A549 treated with Hydrocortisone at 1 μM for 4 hours (cell line): ENCODE measurements around the gene SMC1B. TPM values are rescaled to one million over a fixed set of nuclear protein-coding genes. Genes with fewer than 3 reads are reported as not detected.

Source experiments
- total RNA-seq: library from RNA; stranded (reverse); fragments of 200-300 nt; extraction: Qiagen RNA extraction; gene quantifications from 5 replicates; pipeline ENCODE4 v1.2.3, GENCODE V29; 2022

Gene SMC1B, protein sequence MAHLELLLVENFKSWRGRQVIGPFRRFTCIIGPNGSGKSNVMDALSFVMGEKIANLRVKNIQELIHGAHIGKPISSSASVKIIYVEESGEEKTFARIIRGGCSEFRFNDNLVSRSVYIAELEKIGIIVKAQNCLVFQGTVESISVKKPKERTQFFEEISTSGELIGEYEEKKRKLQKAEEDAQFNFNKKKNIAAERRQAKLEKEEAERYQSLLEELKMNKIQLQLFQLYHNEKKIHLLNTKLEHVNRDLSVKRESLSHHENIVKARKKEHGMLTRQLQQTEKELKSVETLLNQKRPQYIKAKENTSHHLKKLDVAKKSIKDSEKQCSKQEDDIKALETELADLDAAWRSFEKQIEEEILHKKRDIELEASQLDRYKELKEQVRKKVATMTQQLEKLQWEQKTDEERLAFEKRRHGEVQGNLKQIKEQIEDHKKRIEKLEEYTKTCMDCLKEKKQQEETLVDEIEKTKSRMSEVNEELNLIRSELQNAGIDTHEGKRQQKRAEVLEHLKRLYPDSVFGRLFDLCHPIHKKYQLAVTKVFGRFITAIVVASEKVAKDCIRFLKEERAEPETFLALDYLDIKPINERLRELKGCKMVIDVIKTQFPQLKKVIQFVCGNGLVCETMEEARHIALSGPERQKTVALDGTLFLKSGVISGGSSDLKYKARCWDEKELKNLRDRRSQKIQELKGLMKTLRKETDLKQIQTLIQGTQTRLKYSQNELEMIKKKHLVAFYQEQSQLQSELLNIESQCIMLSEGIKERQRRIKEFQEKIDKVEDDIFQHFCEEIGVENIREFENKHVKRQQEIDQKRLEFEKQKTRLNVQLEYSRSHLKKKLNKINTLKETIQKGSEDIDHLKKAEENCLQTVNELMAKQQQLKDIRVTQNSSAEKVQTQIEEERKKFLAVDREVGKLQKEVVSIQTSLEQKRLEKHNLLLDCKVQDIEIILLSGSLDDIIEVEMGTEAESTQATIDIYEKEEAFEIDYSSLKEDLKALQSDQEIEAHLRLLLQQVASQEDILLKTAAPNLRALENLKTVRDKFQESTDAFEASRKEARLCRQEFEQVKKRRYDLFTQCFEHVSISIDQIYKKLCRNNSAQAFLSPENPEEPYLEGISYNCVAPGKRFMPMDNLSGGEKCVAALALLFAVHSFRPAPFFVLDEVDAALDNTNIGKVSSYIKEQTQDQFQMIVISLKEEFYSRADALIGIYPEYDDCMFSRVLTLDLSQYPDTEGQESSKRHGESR
- 0.02 to 0.03 TPM in 2 of 5 replicates, not detected in the others for total RNA-seq

DNA sequence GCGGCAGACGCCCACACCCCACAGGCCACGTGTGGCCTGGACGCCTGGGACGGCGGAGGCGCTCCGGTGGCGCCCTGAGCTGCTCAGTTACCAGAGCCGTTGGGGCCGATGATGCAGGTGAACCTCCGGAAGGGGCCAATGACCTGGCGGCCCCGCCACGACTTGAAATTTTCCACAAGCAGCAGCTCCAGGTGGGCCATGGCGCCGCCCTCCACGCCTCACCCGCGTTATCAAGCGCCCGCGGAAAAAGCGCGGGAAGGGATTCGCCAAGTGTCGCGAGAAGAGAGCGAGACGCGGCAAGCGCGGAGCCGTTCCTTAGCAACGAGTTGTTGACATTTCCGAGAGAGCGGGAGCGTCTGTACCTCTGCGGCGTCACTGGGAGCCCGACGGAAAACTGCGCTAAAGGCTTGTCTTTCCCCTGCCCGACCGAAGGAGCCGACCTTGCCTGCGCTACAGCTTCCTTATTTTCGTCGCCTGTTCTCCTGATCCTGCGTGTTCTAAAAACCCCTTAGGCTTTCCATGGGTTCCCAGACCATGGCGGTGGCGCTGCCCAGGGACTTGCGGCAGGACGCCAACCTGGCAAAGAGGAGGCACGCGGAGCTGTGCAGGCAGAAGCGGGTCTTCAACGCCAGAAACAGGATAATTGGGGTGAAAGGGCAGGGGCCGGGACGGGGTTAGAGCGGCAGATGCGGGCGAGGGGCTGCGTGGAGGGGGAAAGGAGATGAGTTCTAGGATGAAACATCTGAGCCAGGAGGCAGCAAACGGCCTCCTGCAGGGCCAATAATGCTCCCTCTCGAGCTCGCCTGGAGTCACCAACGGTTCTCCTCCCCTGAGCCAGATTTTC lies at the start of gene SMC1B, which contains the start of gene RIBC2:
Gene SMC1B (minus strand): TSS at position 232 of the 844 bp plus-strand sequence. CDS start 32 bp downstream, at position 200.
Gene RIBC2 (plus strand): TSS at position 326 of the 844 bp plus-strand sequence. CDS start 194 bp downstream, at position 520.

DNA sequence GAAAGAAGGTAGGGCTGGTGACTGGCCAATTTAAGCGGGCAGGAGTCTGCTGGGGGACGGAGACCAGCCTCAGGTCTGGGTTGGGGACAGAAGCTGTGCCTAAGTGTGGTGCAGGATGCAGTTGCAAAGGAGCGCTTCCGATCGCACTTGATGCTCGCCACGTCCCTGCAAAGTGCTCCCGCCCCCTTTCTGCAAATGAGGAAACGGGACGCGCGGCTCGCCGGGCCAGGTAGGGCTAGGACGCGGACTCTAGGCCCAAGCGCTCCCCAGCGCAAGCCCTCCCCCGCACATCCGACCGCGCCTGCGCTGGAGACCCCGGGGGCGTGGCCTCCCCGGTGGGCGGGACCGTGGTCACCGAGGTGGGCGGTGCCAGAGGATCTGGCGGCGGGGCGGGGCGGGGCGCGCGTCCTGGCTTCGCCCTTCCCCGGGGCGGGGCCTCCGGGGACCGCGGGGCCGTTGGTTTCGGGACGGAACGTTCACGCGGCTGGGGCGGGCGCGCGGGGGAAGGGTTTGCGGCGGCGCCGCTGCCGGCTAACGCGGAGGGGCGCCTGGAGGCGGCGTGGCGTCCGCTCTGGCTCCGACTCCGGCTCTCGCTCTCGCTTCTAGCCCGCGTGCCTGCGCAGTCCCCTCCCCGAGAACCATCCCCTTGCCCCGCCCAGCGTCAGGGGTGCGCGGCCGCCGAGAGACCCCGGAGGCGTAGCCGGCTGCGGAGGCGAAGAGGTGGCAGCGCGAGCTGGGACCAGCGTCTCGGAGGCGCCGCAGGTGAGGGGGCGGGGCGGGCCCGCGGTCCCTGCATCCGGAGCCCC lies 103.8 kb downstream of the SMC1B start, which contains the start of gene FAM118A:
Gene FAM118A (plus strand): TSS at position 513 of the 806 bp plus-strand sequence. CDS start 12,446 bp downstream, outside the sequence.

Other genes starting within 250 kb of the SMC1B start
- gene NUP50, start 249.7 kb downstream of the SMC1B start, total RNA-seq, result 25.5 to 33.8 TPM (median 29.4 TPM) in 5 replicates
- gene KIAA0930, start 172.7 kb downstream of the SMC1B start, total RNA-seq, result 67.7 to 79.7 TPM (median 73.3 TPM) in 5 replicates
- gene UPK3A, start 128.7 kb downstream of the SMC1B start, total RNA-seq, result not detected in 5 replicates
- 9.5 to 13.9 TPM (median 10.2 TPM) in 5 replicates for gene FAM118A, start 103.7 kb downstream of the SMC1B start, total RNA-seq
- 1.2 to 2.6 TPM (median 2.0 TPM) in 5 replicates for gene RIBC2, start 94 bp upstream of the SMC1B start, total RNA-seq
- gene FBLN1, start 89.3 kb upstream of the SMC1B start, total RNA-seq, result 45.7 to 57.5 TPM (median 54.3 TPM) in 5 replicates